Kidney epithelial cell (primary cell): Measurements from ENCODE around the gene NOTCH1. TPM values are rescaled to one million over a fixed set of nuclear protein-coding genes. Genes with fewer than 3 reads are reported as not detected.

ENCODE experiments used
- DNase-seq: peaks from one replicate; pipeline ENCODE4 v3.0.0-alpha.2; 2010; ENCODE audit warnings: low read depth
- H3K27me3 ChIP-seq: 2 replicates; pipeline ENCODE4 v1.6.0; 2011; ENCODE audit warnings: low read length; ENCODE audit not compliant: control insufficient read depth, insufficient read depth
- H3K36me3 ChIP-seq: 2 replicates; pipeline ENCODE4 v1.5.1; 2011; ENCODE audit warnings: low read length; ENCODE audit not compliant: control insufficient read depth, insufficient read depth
- H3K4me3 ChIP-seq: 2 replicates; pipeline ENCODE4 v1.5.1; 2011; ENCODE audit warnings: low read depth, mild to moderate bottlenecking, control low read depth, low read length
- CTCF ChIP-seq: IDR thresholded peaks from 2 replicates; pipeline ENCODE4 v1.5.1; 2011; ENCODE audit warnings: mild to moderate bottlenecking, moderate library complexity, low read length, control low read depth, inconsistent platforms; ENCODE audit not compliant: insufficient read depth, poor library complexity, severe bottlenecking
- total RNA-seq: library from RNA; depleted of rRNA; stranded (reverse); fragments of >200 nt; gene quantifications from 2 replicates; pipeline ENCODE4 v1.2.3, GENCODE V29; 2015

Gene NOTCH1
- total RNA-seq, 1 donor from 2014 or later = 40.9 TPM

- DNase-seq = no peak
Observed at GRCh38 chr9:136519263-136520052, 26.4 kb downstream of the NOTCH1 start.

GRCh38 chr9:136518623-136519022 is 27.2 kb downstream of the NOTCH1 start:
- H3K27me3 ChIP-seq = no peaks in the 10 kb centered on the region
- H3K4me3 ChIP-seq = no peak overlapping the region
- DNase-seq = no peak
- H3K36me3 ChIP-seq = no peaks in the 10 kb centered on the region
- TF ChIP-seq CTCF = no peak

More at GRCh38 chr9:136519263-136520052, 26.4 kb downstream of the NOTCH1 start:
- no peaks in the 10 kb centered on the region for H3K36me3 ChIP-seq
- no peaks in the 10 kb centered on the region for H3K27me3 ChIP-seq
- no peak overlapping the region for H3K4me3 ChIP-seq
- no peak for TF ChIP-seq CTCF

GRCh38 chr9:136517950-136518349 is 27.9 kb downstream of the NOTCH1 start:
- no peak for TF ChIP-seq CTCF
- no peaks in the 10 kb centered on the region for H3K27me3 ChIP-seq
- DNase-seq = no peak
- no peak overlapping the region for H3K4me3 ChIP-seq
- no peaks in the 10 kb centered on the region for H3K36me3 ChIP-seq

- DNase-seq = no peak
- H3K4me3 ChIP-seq = no peak overlapping the region
- no peaks in the 10 kb centered on the region for H3K27me3 ChIP-seq
- H3K36me3 ChIP-seq = no peaks in the 10 kb centered on the region
- TF ChIP-seq CTCF = no peak
Observed at GRCh38 chr9:136517012-136517743, 28.7 kb downstream of the NOTCH1 start.

- H3K4me3 ChIP-seq = no peak overlapping the region
- TF ChIP-seq CTCF = no peak
- no peak for DNase-seq
- H3K27me3 ChIP-seq = no peaks in the 10 kb centered on the region
- peaks cover 1% of the 10 kb centered on the region for H3K36me3 ChIP-seq
Observed at GRCh38 chr9:136516191-136516654, 29.6 kb downstream of the NOTCH1 start.
